Suppressor macrophage treated with lipopolysaccharide for 4 hours (primary cell): ENCODE results near the gene PCYOX1L.

ENCODE experiments used
- DNase-seq: peaks from one replicate; pipeline ENCODE4 v3.0.0-alpha.2; 2020

PCYOX1L gene

GRCh38 chr5:149338364-149338763 is 19.5 kb upstream of the PCYOX1L start:
- no peak for DNase-seq

- no peak for DNase-seq
These were observed 16.9 kb upstream of the PCYOX1L start for GRCh38 chr5:149340920-149341319.

GRCh38 chr5:149341876-149342275 is 16.0 kb upstream of the PCYOX1L start:
- no peak for DNase-seq

GRCh38 chr5:149344151-149344550 is 13.7 kb upstream of the PCYOX1L start:
- DNase-seq = no peak

- DNase-seq = peak; percentile 98
These were observed 12.5 kb upstream of the PCYOX1L start, which contains the start of gene GRPEL2 for GRCh38 chr5:149345147-149345891. Gene GRPEL2 (plus strand): TSS chr5:149345499. CDS start chr5:149345540, 41 bp downstream.

- DNase-seq = peak; percentile 21
These were observed 12.0 kb upstream of the PCYOX1L start for GRCh38 chr5:149345892-149346222.

- DNase-seq = no peak
These were observed 9.3 kb upstream of the PCYOX1L start for GRCh38 chr5:149348518-149348917.

- DNase-seq = no peak
These were observed 8.5 kb upstream of the PCYOX1L start for GRCh38 chr5:149349382-149349781.

GRCh38 chr5:149352169-149352568 is 5.7 kb upstream of the PCYOX1L start:
- no peak for DNase-seq

GRCh38 chr5:149353911-149354310 is 3.9 kb upstream of the PCYOX1L start:
- no peak for DNase-seq

- no peak for DNase-seq
These were observed 2.2 kb upstream of the PCYOX1L start for GRCh38 chr5:149355688-149356087.

GRCh38 chr5:149356391-149356790 is 1.5 kb upstream of the PCYOX1L start:
- no peak for DNase-seq

- DNase-seq = peak; percentile 32
These were observed 427 bp downstream of the PCYOX1L start for GRCh38 chr5:149358294-149358651.

GRCh38 chr5:149358868-149359495 is 1.1 kb downstream of the PCYOX1L start:
- DNase-seq = no peak

GRCh38 chr5:149360272-149360671 is 2.4 kb downstream of the PCYOX1L start:
- DNase-seq = no peak

GRCh38 chr5:149362541-149362940 is 4.7 kb downstream of the PCYOX1L start:
- DNase-seq = no peak

- no peak for DNase-seq
These were observed 5.5 kb downstream of the PCYOX1L start for GRCh38 chr5:149363358-149363757.

GRCh38 chr5:149363936-149364335 is 6.1 kb downstream of the PCYOX1L start:
- no peak for DNase-seq

GRCh38 chr5:149364719-149365118 is 6.9 kb downstream of the PCYOX1L start:
- no peak for DNase-seq

GRCh38 chr5:149365418-149365817 is 7.6 kb downstream of the PCYOX1L start:
- DNase-seq = no peak

GRCh38 chr5:149366169-149366729 is 8.4 kb downstream of the PCYOX1L start:
- DNase-seq = no peak

- peak; percentile 65 for DNase-seq
These were observed 9.6 kb downstream of the PCYOX1L start for GRCh38 chr5:149367249-149367971.

- no peak for DNase-seq
These were observed 10.3 kb downstream of the PCYOX1L start for GRCh38 chr5:149367972-149368645.
